Measurements from ENCODE around the gene LRPPRC. TPM values are rescaled to one million over a fixed set of nuclear protein-coding genes. Genes with fewer than 3 reads are reported as not detected.

LRPPRC gene
- total RNA-seq, 6 experiments from 2014 or later, result 39.6 to 53.8 (median 45.5) TPM

GRCh38 chr2:44004735-44005602, 9.2 kb upstream of the LRPPRC start:
- Histone ChIP-seq H3K27ac (no peak overlapping the region), H3K36me3 (no peaks in the 10 kb centered on the region), H3K4me1 (peaks cover 0 to 3% (median 0%) of the 10 kb centered on the region in 4 donors), H3K9me3 (no peaks in the 10 kb centered on the region), H3K4me3 (no peak overlapping the region), H3K27me3 (no peaks in the 10 kb centered on the region)
- no peak for DNase-seq
- no peak for TF ChIP-seq POLR2A (IDR thresholded peaks at IDR 0.05)
- TF ChIP-seq CTCF (IDR thresholded peaks at IDR 0.05), result no peak
- WGBS (ENCODE audit: insufficient coverage, low coverage, low lambda C conversion rate, missing lambda C conversion rate), result 38% methylated on average over 2 of the region's 3 CpGs
- peak; percentile 25 to 64 (median 52) for ATAC-seq
- intact Hi-C loops (cut with DNase I), result no loop called here

GRCh38 chr2:44001716-44002115, 5.9 kb upstream of the LRPPRC start:
- H3K9me3 ChIP-seq, result no peaks in the 10 kb centered on the region
- H3K4me3 ChIP-seq, result no peak overlapping the region
- peaks cover 0 to 3% (median 0%) of the 10 kb centered on the region in 4 donors for H3K4me1 ChIP-seq
- no peak for ATAC-seq
- no peaks in the 10 kb centered on the region for H3K36me3 ChIP-seq
- no peak for TF ChIP-seq CTCF (IDR thresholded peaks at IDR 0.05)
- TF ChIP-seq POLR2A (IDR thresholded peaks at IDR 0.05), result no peak
- H3K27me3 ChIP-seq, result no peaks in the 10 kb centered on the region
- H3K27ac ChIP-seq, result no peak overlapping the region
- DNase-seq, result no peak
- 67% methylated on average over 1 of the region's 1 CpG for WGBS (ENCODE audit: insufficient coverage, low coverage, low lambda C conversion rate, missing lambda C conversion rate)
- intact Hi-C loops (cut with DNase I), result no loop called here

GRCh38 chr2:43998263-43998662, 2.5 kb upstream of the LRPPRC start:
- Histone ChIP-seq H3K27ac (no peak overlapping the region), H3K4me3 (no peak overlapping the region), H3K36me3 (no peaks in the 10 kb centered on the region), H3K27me3 (no peaks in the 10 kb centered on the region), H3K9me3 (no peaks in the 10 kb centered on the region), H3K4me1 (peaks cover 0 to 10% (median 0%) of the 10 kb centered on the region in 4 donors)
- intact Hi-C loops (cut with DNase I), result no loop called here
- WGBS (ENCODE audit: insufficient coverage, low coverage, low lambda C conversion rate, missing lambda C conversion rate), result 86% methylated on average over 4 of the region's 4 CpGs
- DNase-seq (no peak), ATAC-seq (no peak)
- TF ChIP-seq CTCF (IDR thresholded peaks at IDR 0.05), result no peak
- no peak for TF ChIP-seq POLR2A (IDR thresholded peaks at IDR 0.05)

- WGBS (ENCODE audit: insufficient coverage, low coverage, low lambda C conversion rate, missing lambda C conversion rate), result 64% methylated on average over 5 of the region's 5 CpGs
- H3K9me3 ChIP-seq, result no peaks in the 10 kb centered on the region
- ATAC-seq, result no peak
Observed at GRCh38 chr2:43993437-43993836, 2.4 kb downstream of the LRPPRC start.

More at GRCh38 chr2:43993437-43993836, 2.4 kb downstream of the LRPPRC start:
- intact Hi-C loops (cut with DNase I), result no loop called here
- peaks cover 0 to 10% (median 0%) of the 10 kb centered on the region in 4 donors for H3K4me1 ChIP-seq
- no peak overlapping the region for H3K4me3 ChIP-seq
- H3K27me3 ChIP-seq, result no peaks in the 10 kb centered on the region
- no peak for DNase-seq
- H3K27ac ChIP-seq, result no peak overlapping the region
- H3K36me3 ChIP-seq, result no peaks in the 10 kb centered on the region
- TF ChIP-seq POLR2A (IDR thresholded peaks at IDR 0.05), result no peak
- no peak for TF ChIP-seq CTCF (IDR thresholded peaks at IDR 0.05)

All from right lobe of liver (tissue), 6 donors.